HG02798 (cell line): ENCODE data around the gene ADAMTS15.

ENCODE experiments used
- ATAC-seq: cut with Tn5 transposase; IDR thresholded peaks from one replicate; pipeline ENCODE4 v1.9.1; 2021; ENCODE audit warnings: mild to moderate bottlenecking; ENCODE audit not compliant: unreplicated experiment, poor library complexity

The ADAMTS15 gene

GRCh38 chr11:130416530-130416882, 31.9 kb upstream of the ADAMTS15 start:
- no peak for ATAC-seq

DNA sequence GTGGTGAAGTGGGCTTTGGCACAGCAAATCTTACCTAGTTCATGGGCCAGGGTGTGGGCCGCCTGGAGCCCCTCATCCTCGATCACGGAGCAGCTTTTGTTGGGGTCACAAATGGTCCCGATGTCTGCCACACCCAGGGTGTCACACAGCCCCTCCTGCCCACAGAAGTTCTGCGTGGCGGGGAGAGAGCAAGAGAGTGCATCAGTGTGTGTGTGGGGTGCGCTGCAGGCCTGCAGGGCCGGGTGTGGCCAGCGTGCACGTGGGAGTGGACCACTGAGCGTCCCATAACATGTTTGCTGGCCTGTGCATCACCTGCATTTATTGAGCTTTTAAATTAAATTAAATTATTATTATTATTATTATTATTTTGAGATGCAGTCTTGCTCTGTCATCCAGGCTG, 31.5 kb upstream of the ADAMTS15 start:
- ATAC-seq = no peak

- no peak for ATAC-seq
Measured at GRCh38 chr11:130418210-130418609, 30.2 kb upstream of the ADAMTS15 start.

DNA sequence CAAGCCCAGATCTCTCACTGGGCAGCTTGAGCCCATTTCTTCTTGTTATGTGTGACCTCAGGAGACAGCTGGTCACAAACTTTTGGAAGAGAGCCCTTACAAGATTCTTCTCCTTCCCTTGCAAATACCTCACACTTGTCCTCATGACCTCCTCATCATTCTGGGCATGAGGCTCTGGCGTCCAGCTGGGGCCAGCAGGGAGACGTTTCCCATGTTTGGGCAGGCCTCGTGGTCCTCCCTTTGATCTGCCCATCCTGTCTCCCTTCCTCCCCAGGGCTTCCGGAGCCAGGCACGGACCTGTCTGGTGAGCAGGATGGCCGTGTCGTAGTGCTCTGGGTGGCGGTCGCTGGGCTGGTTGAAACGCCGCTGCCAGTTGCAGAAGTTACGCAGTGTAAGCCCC, 29.7 kb upstream of the ADAMTS15 start:
- ATAC-seq = no peak

DNA sequence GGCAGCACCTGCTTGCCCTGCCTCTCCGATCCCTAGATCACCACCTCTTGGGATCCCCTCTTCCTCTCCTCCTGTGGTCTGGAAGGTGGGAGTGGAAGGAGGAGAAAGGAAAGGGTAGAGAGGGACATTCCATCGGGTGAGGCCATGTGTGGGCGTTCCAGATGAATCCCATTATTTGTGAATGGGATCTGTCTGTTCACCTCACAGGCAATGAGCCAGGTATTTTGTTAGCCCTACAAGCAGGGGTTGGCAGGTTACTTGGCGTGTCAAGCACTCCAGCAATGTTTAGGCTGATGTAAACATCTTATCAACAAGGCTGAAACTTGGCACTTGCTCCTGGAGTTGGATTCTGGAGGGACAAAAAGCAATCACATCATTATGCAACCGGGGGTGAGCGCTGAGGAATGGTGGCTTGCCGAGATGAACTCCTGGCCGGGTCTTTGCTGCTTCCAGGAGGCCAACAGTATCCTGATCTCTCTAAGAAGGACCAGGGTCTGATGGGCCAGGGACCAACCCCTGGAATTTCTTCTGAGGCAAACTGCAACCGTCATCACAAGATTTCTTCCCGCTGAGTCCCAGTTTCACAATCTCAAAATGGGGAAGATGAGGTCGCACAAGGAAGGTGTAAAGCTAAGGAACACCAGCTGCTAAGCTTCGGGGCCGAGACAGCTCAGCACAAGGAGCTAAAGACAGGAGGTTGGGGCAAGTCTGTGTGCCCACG, 27.8 kb upstream of the ADAMTS15 start:
- ATAC-seq = no peak

DNA sequence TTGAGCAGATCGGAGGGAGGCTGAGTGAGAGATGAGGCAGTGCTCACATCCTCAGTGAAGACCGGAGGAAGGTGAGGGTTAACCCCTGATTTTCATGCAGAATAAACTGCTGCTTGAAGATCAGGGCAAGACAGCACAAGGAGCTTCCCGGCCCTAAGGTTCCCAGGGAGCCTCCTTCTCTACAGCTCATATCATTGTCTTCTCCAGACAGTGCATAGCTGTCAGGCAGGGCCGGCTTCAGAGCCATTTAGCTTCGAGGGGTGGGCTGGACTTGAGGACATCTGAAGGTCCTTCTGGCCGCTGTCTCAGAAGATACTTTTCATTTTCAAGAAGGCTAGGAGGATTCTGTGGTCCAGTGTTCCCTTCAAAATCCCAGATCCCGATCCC, 27.3 kb upstream of the ADAMTS15 start:
- no peak for ATAC-seq

DNA sequence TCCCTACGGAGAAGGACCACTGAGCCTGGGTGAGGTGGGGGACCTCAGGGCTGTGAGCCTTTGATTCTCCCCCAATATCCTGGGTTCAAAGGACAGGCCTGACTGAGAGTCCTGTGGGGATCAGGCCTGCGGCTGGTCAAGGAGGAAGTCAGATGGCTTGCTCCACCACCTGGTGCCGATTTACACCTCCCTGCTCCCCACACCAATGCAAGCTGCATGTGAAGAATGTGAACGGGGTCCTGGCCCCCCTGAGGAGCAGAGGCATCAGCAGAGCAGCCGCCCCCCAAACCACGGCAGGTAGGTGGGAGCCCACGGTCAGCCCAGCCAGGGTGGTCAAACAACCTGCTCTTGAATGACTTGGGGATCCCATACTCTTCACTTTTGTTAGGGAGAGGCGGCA, 26.7 kb upstream of the ADAMTS15 start:
- ATAC-seq = no peak

DNA sequence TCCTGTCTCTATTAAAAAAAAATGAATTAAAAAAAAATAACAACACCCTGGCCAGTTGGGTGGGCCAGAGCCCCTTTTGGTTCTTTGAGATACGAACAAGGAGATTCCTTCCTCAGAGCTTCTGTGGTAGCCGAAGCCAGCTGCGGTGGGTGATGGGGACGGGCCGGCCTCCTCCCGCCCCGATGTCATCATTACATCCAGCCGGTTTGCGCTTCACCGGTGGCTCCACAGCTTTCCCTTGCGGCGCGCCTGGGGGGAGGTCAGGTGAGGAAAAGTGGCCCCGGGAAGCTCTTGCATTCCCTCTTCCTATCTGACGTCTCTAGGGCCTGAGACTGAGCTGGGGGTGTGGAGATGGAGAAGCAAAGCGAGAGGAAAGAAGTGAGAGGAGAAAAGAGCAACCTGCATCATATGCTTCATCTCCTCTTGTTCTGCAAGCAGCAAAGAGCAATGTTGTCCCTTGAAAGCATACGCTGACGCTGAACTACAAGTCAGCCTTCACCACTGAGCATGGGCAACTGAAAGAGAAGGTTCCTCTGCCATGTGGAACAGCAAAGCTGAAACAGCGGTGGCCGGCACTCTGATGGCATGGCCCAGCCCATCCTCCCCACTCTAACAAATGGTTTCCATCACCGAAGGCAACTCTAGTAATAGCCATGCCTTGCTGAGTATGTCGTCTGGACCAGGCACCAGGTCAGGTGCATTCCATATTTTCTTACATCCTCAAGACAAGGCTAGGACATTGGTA, 26.0 kb upstream of the ADAMTS15 start:
- ATAC-seq = no peak

- no peak for ATAC-seq
Measured at GRCh38 chr11:130423541-130424142, 24.8 kb upstream of the ADAMTS15 start.

GRCh38 chr11:130424613-130425140, 23.8 kb upstream of the ADAMTS15 start:
- ATAC-seq = no peak

DNA sequence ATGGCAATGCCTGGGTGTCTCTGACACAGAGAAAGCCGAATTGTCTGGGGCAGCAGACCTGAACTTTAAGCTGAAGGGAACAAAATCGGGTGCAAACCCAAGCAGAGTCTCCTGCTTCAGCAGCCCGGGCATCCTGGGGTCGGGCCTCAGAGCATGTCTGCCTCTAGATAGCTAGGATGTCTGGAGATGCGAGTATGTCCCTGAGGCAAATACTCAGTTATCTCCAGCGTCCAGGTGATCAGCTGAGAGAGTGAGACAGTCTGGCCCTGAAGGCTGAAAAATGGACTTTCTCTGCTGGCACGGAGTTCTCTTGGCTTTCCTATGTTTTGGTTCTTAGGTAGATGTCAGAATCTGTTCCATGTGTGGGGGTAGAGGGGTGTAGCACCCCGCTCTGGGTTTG, 23.3 kb upstream of the ADAMTS15 start:
- no peak for ATAC-seq

GRCh38 chr11:130426223-130426836, 22.1 kb upstream of the ADAMTS15 start:
- no peak for ATAC-seq

DNA sequence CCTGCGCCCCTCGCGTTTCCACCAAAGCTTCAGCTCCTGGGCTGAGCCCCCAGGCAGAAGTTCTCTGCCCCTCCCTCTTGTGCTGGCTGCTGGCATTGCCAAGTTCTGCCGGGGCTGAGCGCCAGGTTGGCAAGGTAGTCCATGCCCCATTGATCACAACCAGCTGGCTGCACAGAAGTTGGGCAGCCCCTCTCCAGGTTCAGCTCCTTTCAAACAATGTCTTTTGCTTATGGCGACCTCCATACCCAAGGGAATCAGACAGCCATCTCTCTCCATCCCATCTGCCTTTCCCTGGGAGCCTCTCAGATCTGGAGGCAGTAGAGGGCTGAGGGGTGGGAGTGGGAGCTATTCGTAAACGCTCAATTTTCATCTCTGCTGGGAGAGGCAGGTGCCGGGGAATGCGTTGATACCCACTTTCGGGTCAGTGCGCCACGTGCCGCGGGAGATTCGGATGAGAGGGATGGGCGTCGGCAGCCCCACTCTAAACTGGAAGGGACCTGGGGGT, 21.6 kb upstream of the ADAMTS15 start:
- no peak for ATAC-seq

DNA sequence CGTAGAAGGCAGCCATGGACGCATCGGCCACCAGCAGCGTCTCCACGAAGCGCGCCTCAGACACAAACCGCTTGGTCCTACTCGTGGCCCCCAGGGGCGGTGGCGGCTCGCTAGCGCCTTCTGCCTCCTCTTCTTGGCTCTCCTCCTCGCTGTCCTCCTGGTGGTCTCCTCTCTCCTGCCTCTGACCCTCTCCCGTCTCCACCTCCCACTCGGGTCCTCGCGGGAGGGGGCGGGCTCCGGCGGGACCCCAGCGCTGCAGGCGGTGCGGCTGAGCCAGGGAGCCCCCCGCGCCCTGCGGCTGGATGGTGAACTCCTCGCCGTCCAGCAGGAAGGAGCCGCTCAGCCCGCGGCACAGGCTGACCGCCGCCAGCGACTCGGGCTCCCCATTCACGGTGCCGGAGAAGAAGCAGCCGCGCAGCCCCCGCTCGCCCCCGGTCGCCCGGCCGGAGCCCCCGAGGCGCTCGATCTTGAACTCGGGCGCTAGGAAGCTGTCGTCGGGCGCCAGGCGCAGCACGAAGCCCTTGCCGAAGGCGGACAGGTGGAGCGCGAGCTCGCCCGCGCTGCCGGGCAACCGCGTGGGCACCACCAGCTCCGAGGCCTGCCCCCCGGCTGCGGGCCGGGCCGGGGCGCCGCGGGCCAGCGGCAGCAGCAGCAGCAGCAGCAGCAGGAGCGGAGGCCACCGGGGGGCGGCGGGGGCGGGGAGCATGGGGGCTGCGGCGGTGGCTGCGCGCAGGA, 20.7 kb upstream of the ADAMTS15 start:
- ATAC-seq = no peak

DNA sequence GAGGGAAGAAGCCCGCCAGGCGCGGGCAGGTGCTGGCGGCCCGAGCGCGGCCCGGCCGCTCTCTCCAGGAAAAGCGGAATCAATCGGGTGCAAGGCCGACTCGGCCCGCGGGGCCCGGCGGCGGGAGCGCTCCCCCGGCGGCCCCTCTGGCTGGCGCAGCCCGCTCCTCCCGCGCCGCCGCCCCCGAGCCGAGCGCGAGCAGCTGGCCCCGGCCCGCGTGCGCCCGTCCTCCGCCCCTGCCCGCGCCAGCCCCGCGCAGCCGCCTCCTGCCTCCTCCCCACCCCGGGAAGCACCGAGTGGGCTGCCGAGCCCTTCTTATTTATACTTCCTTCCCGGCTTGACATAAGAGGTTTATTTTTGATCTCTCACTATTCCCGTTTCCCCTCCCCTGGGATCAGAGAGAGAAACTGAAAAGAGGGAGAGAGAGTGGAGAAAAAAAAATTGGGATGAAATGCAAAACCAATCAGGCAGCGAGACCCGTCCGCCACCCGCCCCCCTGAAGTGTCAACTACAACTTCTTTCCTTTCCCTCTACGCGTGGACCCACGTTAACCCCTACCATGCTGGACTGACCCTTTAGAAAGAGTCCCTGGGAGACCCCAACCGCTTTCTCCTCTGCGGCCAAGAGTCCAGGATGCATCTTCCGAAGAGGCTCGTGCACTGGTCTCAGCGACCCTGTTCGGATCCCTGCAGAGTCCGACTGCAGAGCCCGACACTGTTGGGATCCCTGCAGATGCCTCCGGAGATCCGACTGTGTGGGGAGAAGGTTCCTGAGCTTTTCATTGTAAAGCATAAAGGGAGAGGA, 19.9 kb upstream of the ADAMTS15 start, which contains the start of gene ADAMTS8:
TSS of gene ADAMTS8 (minus strand) at position 294 of the 804 bp plus-strand sequence. CDS start 323 bp downstream, outside the sequence.
- ATAC-seq = no peak

DNA sequence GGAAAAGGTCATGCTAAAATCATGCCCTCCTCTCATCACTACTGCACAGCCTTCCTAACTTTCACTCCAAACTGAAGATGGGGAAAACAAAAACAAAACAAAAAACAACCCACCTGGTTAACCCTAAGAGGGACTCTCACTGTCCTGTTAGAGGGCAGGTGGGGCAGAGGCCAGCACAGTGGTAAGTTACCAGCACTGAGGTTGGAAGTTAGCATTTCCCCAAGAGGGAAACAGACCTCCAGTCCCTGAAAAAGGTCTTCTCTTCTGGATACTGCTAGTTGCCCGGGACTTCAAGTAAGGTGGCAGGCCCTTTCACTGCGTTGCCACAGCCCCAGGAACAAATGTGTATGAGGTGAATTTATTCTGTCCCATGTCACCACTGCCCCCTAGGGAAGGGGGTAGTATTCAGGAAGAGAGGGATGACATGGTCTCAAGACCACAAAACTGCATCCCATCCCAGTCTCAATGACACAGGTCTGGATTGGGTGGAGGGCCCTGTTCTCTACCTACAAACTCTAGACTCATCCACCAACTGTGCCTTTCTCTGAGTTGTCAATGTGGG, 19.2 kb upstream of the ADAMTS15 start:
- ATAC-seq = no peak

DNA sequence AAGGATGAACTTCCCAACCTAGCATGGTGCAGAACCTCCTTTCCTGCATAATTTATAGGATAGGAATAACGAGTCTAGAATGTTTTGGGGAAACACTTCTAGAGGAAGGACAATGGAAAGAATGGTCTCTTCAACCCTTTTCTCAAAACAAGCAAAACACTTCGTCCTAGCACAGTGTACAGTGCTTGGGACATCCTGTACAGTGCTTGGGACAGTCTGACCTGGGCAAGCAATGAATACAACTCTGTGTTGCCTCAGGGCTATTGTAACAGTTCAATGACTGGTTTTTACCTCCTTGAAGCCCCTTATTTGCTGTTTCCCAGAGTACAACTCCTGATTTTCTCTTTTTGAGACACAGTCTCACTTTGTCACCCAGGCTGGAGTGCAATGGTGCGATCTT, 18.5 kb upstream of the ADAMTS15 start:
- no peak for ATAC-seq

DNA sequence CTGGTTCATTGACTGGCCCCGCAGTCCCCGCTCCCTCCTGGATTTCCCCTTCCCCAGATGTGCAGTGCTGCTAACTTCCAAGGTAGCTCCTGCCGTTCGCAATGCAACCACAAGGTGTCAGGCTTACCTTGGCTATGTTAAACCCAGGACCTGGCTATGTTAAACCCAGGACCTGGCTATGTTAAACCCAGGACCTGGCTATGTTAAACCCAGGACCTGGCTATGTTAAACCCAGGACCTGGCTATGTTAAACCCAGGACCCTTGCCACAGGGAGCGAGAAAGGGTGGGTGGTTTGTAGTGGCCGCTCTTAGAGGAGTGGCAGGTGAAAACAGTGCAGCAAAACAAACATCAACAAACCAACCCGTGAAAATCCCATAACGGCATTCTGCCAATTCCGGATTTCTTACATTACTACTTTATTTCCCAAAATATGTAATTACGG, 17.1 kb upstream of the ADAMTS15 start:
- ATAC-seq = peak; percentile 63

DNA sequence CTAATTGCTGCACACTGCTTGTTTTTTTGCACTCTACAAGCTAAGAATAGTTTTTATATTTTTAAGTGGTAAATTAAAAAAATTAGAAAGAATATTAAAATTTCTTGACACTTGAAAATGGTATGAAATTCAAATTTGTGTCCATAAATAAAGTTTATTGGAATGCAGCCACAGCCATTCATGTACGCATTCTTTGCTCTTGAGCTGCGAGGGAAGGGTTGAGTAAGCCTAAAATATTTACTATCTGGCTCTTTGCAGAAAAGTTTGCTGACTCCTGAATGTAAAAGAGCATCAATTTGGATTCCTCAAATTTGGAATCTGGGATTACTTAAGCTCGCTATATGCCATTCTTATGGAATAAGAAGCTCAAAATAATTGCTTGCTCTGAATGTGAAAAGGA, 16.6 kb upstream of the ADAMTS15 start:
- ATAC-seq = no peak
